ENCODE measurements around the gene ANO9. TPM values are rescaled to one million over a fixed set of nuclear protein-coding genes. Genes with fewer than 3 reads are reported as not detected.

ANO9 gene
- total and polyA plus RNA-seq, 2 donors (not counting 1 experiment from before 2014, with no cell fraction given), result not detected

GRCh38 chr11:479311-479710, 37.5 kb upstream of the ANO9 start:
- Histone ChIP-seq H3K27me3 (ENCODE audit: control insufficient read depth, insufficient read depth, low read length) (no peaks in the 10 kb centered on the region), H3K36me3 (ENCODE audit: control insufficient read depth, insufficient read depth, low read length) (no peaks in the 10 kb centered on the region), H3K79me2 (ENCODE audit: control insufficient read depth, insufficient read depth, low read length) (peaks cover 7% of the 10 kb centered on the region), H3K4me1 (ENCODE audit: control insufficient read depth, extremely low read depth, insufficient read depth, low read length) (no peaks in the 10 kb centered on the region), H3K4me2 (ENCODE audit: extremely low read depth, insufficient read depth, low read length) (no peak overlapping the region), H3K27ac (ENCODE audit: insufficient read depth, low read length) (no peak overlapping the region), H4K20me1 (ENCODE audit: control insufficient read depth, extremely low read depth, insufficient read depth, low read length) (no peaks in the 10 kb centered on the region), H3K9me3 (ENCODE audit: control insufficient read depth, insufficient read depth, low read depth, low read length) (no peaks in the 10 kb centered on the region), H2AFZ (ENCODE audit: low read length) (no peak overlapping the region), H3K9ac (ENCODE audit: insufficient read depth, low read length) (no peak overlapping the region), H3K4me3 (replicated peaks in 1 of 4; ENCODE audit: control extremely low read depth in 1 of 4, insufficient read depth in 1 of 4, low read depth in 3 of 4, low read length in 4 of 4) (no peak overlapping the region)
- TF ChIP-seq EZH2 (IDR thresholded peaks at IDR 0.05; ENCODE audit: low read length, missing control alignments) (no peak), CTCF (conservative IDR thresholded peaks at IDR 0.05 in 1 of 2, IDR thresholded peaks at IDR 0.05 in 1 of 2; ENCODE audit: low read depth in 1 of 2, low read length in 2 of 2) (no peak)
- DNase-seq (ENCODE audit: low read depth in 2 of 2), result no peak

DNA sequence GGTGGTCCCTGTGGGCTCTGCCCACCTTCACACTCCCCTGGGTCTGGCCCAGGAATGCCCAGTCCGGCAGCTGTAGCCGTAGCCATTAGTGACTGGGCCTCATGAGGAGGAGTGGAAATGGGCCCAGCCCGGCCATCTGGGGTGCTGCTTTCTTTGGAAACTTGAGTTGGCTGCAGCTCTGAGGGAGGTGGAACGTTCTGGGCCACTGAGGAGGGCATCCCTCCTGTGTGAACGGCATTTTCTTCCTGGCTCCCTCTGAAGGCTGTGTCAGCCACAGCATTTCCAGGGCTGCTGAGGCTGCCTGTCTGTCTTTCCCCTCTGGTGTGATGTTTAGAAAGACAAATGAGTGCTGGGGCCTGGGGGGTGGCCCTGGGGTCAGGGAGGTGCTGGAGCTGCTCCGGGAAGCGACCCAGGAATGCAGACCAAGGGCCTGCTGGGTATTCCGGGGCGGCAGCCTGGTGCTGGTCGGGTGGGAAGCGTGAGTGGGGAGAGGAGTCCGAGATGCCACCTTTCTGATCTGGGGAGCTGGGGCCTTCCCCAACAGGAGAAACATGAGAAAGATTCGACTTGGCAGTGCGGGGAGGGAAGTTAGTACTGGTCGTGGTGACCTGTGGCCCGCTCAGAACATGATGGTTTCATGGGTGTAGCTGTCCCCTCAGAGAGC, 35.4 kb upstream of the ANO9 start:
- no peaks in the 10 kb centered on the region for H3K9me3 ChIP-seq (ENCODE audit: control insufficient read depth, insufficient read depth, low read depth, low read length)
- no peaks in the 10 kb centered on the region for H3K27me3 ChIP-seq (ENCODE audit: control insufficient read depth, insufficient read depth, low read length)
- H4K20me1 ChIP-seq (ENCODE audit: control insufficient read depth, extremely low read depth, insufficient read depth, low read length), result no peaks in the 10 kb centered on the region
- no peak overlapping the region for H2AFZ ChIP-seq (ENCODE audit: low read length)
- H3K36me3 ChIP-seq (ENCODE audit: control insufficient read depth, insufficient read depth, low read length), result no peaks in the 10 kb centered on the region
- no peak overlapping the region for H3K27ac ChIP-seq (ENCODE audit: insufficient read depth, low read length)
- H3K4me2 ChIP-seq (ENCODE audit: extremely low read depth, insufficient read depth, low read length), result no peak overlapping the region
- H3K79me2 ChIP-seq (ENCODE audit: control insufficient read depth, insufficient read depth, low read length), result peaks cover 15% of the 10 kb centered on the region
- H3K9ac ChIP-seq (ENCODE audit: insufficient read depth, low read length), result no peak overlapping the region
- no peak overlapping the region for H3K4me3 ChIP-seq (replicated peaks in 1 of 4; ENCODE audit: control extremely low read depth in 1 of 4, insufficient read depth in 1 of 4, low read depth in 3 of 4, low read length in 4 of 4)
- no peak for DNase-seq (ENCODE audit: low read depth in 2 of 2)
- H3K4me1 ChIP-seq (ENCODE audit: control insufficient read depth, extremely low read depth, insufficient read depth, low read length), result no peaks in the 10 kb centered on the region
- TF ChIP-seq EZH2 (IDR thresholded peaks at IDR 0.05; ENCODE audit: low read length, missing control alignments) (no peak), CTCF (conservative IDR thresholded peaks at IDR 0.05 in 1 of 2, IDR thresholded peaks at IDR 0.05 in 1 of 2; ENCODE audit: low read depth in 1 of 2, low read length in 2 of 2) (no peak)

DNA sequence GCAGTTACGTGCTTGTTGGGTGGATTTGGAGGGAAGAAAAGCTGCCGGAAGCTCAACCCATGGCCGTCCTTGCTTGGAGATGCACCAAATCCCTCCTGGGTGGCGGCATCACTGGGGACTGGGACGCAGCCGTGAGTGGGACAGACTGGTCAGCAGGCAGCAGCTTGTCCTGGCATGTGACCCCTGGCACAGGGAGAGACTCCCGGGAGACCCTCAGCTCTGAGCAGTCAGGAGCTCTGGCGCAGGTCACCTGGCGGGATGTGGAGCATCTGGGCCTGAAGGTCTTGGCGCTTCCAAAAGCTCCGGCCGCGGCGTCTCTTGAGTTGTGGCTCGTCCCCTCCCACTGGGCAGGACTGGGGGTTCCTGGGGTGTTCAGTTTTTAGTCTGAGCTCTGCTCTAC, 34.6 kb upstream of the ANO9 start:
- Histone ChIP-seq H3K79me2 (ENCODE audit: control insufficient read depth, insufficient read depth, low read length) (peaks cover 18% of the 10 kb centered on the region), H3K27me3 (ENCODE audit: control insufficient read depth, insufficient read depth, low read length) (no peaks in the 10 kb centered on the region), H3K4me1 (ENCODE audit: control insufficient read depth, extremely low read depth, insufficient read depth, low read length) (no peaks in the 10 kb centered on the region), H3K9me3 (ENCODE audit: control insufficient read depth, insufficient read depth, low read depth, low read length) (no peaks in the 10 kb centered on the region), H4K20me1 (ENCODE audit: control insufficient read depth, extremely low read depth, insufficient read depth, low read length) (no peaks in the 10 kb centered on the region), H2AFZ (ENCODE audit: low read length) (no peak overlapping the region), H3K9ac (ENCODE audit: insufficient read depth, low read length) (no peak overlapping the region), H3K27ac (ENCODE audit: insufficient read depth, low read length) (no peak overlapping the region), H3K4me2 (ENCODE audit: extremely low read depth, insufficient read depth, low read length) (no peak overlapping the region), H3K4me3 (replicated peaks in 1 of 4; ENCODE audit: control extremely low read depth in 1 of 4, insufficient read depth in 1 of 4, low read depth in 3 of 4, low read length in 4 of 4) (no peak overlapping the region), H3K36me3 (ENCODE audit: control insufficient read depth, insufficient read depth, low read length) (no peaks in the 10 kb centered on the region)
- TF ChIP-seq CTCF (conservative IDR thresholded peaks at IDR 0.05 in 1 of 2, IDR thresholded peaks at IDR 0.05 in 1 of 2; ENCODE audit: low read depth in 1 of 2, low read length in 2 of 2) (no peak), EZH2 (IDR thresholded peaks at IDR 0.05; ENCODE audit: low read length, missing control alignments) (no peak)
- DNase-seq (ENCODE audit: low read depth in 2 of 2), result no peak

All from fibroblast of lung (primary cell).